Measurements from ENCODE around the gene FAM13C.

GRCh38 chr10:59271160-59271559, 91.2 kb downstream of the FAM13C start:
- TF ChIP-seq CTCF (IDR thresholded peaks at IDR 0.05) (no peak), EP300 (IDR thresholded peaks at IDR 0.05) (no peak), POLR2A (IDR thresholded peaks at IDR 0.05) (no peak), POLR2AphosphoS5 (IDR thresholded peaks at IDR 0.05) (no peak)
